MM.1S (cell line): Measurements from ENCODE around the gene SERF2.
A peak's percentile ranks its signal among the peaks of the same experiment; 100 is the strongest.
"Not testable (repeated sequence)": the region's sequence is repeated elsewhere in the genome, so short reads cannot be mapped to it uniquely, and the experiment has no call there.

Experiments
- DNase-seq: peaks from one replicate; pipeline ENCODE4 v3.0.0-alpha.2; 2015
- H2AFZ ChIP-seq: fragments of 300-600 bp; sonication (generic); 2 replicates; pipeline ENCODE4 v1.6.0; 2016; ENCODE audit warnings: antibody characterized with exemption, low read length
- H3F3A ChIP-seq: fragments of 300-600 bp; sonication (generic); 2 replicates; pipeline ENCODE4 v1.6.1; 2016; ENCODE audit warnings: mild to moderate bottlenecking, antibody characterized with exemption, low read length, moderate library complexity, mixed read lengths; ENCODE audit not compliant: insufficient read depth
- H3K27ac ChIP-seq: fragments of 300-600 bp; sonication (generic); 2 replicates; pipeline ENCODE4 v1.5.1; 2016; ENCODE audit warnings: mild to moderate bottlenecking, low read length
- H3K27me3 ChIP-seq: fragments of 300-600 bp; sonication (generic); replicated peaks from 2 replicates; pipeline ENCODE4 v1.6.0; 2016; ENCODE audit warnings: low read length; ENCODE audit not compliant: insufficient read depth
- H3K36me3 ChIP-seq: fragments of 300-600 bp; sonication (generic); replicated peaks from 2 replicates; pipeline ENCODE4 v1.6.1; 2016; ENCODE audit warnings: mild to moderate bottlenecking, low read length, mixed read lengths; ENCODE audit not compliant: insufficient read depth
- H3K4me1 ChIP-seq: fragments of 300-600 bp; sonication (generic); 2 replicates; pipeline ENCODE4 v1.6.1; 2016; ENCODE audit warnings: low read length, mixed read lengths
- H3K4me2 ChIP-seq: fragments of 300-600 bp; sonication (generic); 2 replicates; pipeline ENCODE4 v1.6.0; 2016; ENCODE audit warnings: low read depth, low read length
- H3K4me3 ChIP-seq: fragments of 300-600 bp; sonication (generic); 2 replicates; pipeline ENCODE4 v1.5.1; 2016; ENCODE audit warnings: low read length, mixed read lengths
- H3K79me2 ChIP-seq: fragments of 300-600 bp; sonication (generic); 2 replicates; pipeline ENCODE4 v1.6.1; 2016; ENCODE audit warnings: mixed run types, low read length, mixed read lengths
- H3K9ac ChIP-seq: fragments of 300-600 bp; sonication (generic); 2 replicates; pipeline ENCODE4 v1.6.1; 2016; ENCODE audit warnings: low read length, mixed read lengths
- H3K9me2 ChIP-seq: fragments of 300-600 bp; sonication (generic); replicated peaks from 2 replicates; pipeline ENCODE4 v1.6.1; 2016; ENCODE audit warnings: mild to moderate bottlenecking, low read length, mixed read lengths; ENCODE audit not compliant: insufficient read depth
- H3K9me3 ChIP-seq: fragments of 300-600 bp; sonication (generic); replicated peaks from 2 replicates; pipeline ENCODE4 v1.6.1; 2016; ENCODE audit warnings: mild to moderate bottlenecking, low read length, mixed read lengths; ENCODE audit not compliant: insufficient read depth
- H4K20me1 ChIP-seq: fragments of 300-600 bp; sonication (generic); 2 replicates; pipeline ENCODE4 v1.6.1; 2016; ENCODE audit warnings: mild to moderate bottlenecking, low read length, moderate library complexity, mixed read lengths; ENCODE audit not compliant: insufficient read depth
- EZH2 ChIP-seq: fragments of 300-600 bp; sonication (generic); optimal IDR thresholded peaks from 2 replicates; pipeline ENCODE3; 2017; ENCODE audit warnings: low read depth, mild to moderate bottlenecking, antibody characterized with exemption, low read length, mixed read lengths
- EZH2phosphoT487 ChIP-seq: fragments of 300-600 bp; sonication (generic); IDR thresholded peaks from 2 replicates; pipeline ENCODE4 v1.6.1; 2018; ENCODE audit warnings: antibody characterized with exemption, low read length
- TF ChIP-seq, protein P1 (sequence below): fragments of 300-600 bp; sonication (generic); IDR thresholded peaks from 2 replicates; pipeline ENCODE4 v1.5.1; 2016; ENCODE audit warnings: antibody characterized with exemption, low read length, mixed read lengths

The SERF2 gene

DNA sequence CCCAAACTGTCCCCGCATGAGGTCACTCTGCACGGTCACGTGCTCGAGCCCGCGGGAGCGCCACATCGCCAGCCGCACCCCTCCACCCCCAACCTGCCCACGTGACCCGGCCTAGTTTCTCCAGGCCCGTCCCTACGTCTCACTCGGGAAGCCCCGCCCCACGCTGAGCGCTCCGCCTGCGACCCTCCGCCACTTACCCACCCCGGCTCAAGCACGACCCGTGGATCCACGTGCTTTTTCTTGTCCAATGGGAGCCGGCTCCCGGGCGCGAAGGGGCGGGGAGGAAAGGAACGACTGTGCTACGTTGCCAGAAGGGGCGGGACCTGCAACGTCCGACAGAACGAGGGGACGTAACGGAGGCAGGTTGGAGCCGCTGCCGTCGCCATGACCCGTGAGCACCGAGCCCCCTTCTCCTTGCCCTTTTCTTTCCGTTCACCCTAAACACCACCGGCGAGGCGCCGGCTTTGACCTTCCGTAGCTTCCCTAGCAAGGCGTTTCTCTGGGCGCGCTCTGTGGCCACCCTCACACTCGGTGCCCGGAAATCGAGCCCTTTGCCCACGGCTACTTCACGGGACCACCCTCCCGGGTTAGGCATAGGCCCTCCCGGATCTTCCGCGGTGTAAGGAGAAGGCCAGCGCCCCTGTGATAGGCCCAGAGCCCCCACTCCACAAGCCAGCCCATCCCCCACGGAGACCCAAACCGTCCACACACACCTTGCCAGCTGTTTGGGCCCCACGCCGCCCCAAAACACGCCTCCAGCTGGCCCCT, at the start of gene SERF2:
Gene SERF2 (plus strand): TSS at position 328 of the 768 bp plus-strand sequence. CDS start 57 bp downstream, at position 385.
- Histone ChIP-seq H3K4me1 (peaks cover 13% of the 10 kb centered on the region), H3K27ac (peak within 1 kb of the TSS; percentile 71; the same call in 1 of the 2 replicates), H3K9ac (peak within 1 kb of the TSS; percentile 99), H2AFZ (peak within 1 kb of the TSS; percentile 63), H4K20me1 (no peaks in the 10 kb centered on the region), H3K9me3 (no peaks in the 10 kb centered on the region), H3K4me3 (peak within 1 kb of the TSS; percentile 100), H3K79me2 (peaks cover 31% of the 10 kb centered on the region), H3K9me2 (no peaks in the 10 kb centered on the region), H3K4me2 (peak within 1 kb of the TSS; percentile 91), H3F3A (peaks cover 17% of the 10 kb centered on the region), H3K36me3 (no peaks in the 10 kb centered on the region), H3K27me3 (no peaks in the 10 kb centered on the region)
- TF ChIP-seq EZH2phosphoT487, result no peak
- TF ChIP-seq EZH2, result no peak
- TF ChIP-seq, protein P1, sequence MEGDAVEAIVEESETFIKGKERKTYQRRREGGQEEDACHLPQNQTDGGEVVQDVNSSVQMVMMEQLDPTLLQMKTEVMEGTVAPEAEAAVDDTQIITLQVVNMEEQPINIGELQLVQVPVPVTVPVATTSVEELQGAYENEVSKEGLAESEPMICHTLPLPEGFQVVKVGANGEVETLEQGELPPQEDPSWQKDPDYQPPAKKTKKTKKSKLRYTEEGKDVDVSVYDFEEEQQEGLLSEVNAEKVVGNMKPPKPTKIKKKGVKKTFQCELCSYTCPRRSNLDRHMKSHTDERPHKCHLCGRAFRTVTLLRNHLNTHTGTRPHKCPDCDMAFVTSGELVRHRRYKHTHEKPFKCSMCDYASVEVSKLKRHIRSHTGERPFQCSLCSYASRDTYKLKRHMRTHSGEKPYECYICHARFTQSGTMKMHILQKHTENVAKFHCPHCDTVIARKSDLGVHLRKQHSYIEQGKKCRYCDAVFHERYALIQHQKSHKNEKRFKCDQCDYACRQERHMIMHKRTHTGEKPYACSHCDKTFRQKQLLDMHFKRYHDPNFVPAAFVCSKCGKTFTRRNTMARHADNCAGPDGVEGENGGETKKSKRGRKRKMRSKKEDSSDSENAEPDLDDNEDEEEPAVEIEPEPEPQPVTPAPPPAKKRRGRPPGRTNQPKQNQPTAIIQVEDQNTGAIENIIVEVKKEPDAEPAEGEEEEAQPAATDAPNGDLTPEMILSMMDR, result no peak
- DNase-seq, result peak; percentile 99

- not testable (repeated sequence) for H3K27me3 ChIP-seq, H3K9me3 ChIP-seq, H3K36me3 ChIP-seq, H3K4me1 ChIP-seq, H3K9me2 ChIP-seq, H3F3A ChIP-seq
- Histone ChIP-seq H3K4me2 (peak within 1 kb of the TSS; percentile 77), H3K79me2 (peaks cover 51% of the 10 kb centered on the region), H2AFZ (peak within 1 kb of the TSS; percentile 63), H3K9ac (peak within 1 kb of the TSS; percentile 85), H3K27ac (peak within 1 kb of the TSS; percentile 46; the same call in 1 of the 2 replicates), H3K4me3 (peak within 1 kb of the TSS; percentile 81), H4K20me1 (peaks cover 11% of the 10 kb centered on the region)
- TF ChIP-seq, protein P1, result peak; percentile 22
- DNase-seq, result peak; percentile 92
These were observed 45.7 kb upstream of the SERF2 start, which contains the start of gene PDIA3 for GRCh38 chr15:43746245-43746902. PDIA3 (plus strand) TSS chr15:43746438; CDS start chr15:43746540, 102 bp downstream.

DNA sequence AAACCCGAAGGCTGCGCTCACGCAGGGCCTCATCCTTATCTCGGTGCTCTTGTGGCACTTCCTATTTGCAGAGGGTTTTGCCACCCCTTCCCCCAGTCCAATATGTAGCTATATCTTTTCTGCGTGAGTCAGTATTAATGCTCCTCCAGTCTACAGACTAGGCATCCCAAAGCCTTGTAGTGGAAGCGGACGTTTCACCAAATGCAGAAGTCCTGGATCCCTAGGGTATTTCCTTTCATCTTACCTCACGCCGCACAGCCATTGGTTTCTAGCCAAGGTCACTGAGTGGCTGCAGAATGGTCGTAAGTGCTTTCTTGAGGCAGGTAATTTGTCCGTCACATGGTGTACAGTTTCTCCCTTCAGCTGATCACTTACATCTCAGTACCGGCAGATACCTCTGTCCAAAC, 45.2 kb upstream of the SERF2 start:
- H3F3A ChIP-seq, H3K4me1 ChIP-seq, H3K9me2 ChIP-seq, H3K27me3 ChIP-seq, H3K36me3 ChIP-seq, DNase-seq, H3K9me3 ChIP-seq: not testable (repeated sequence)
- Histone ChIP-seq H3K9ac (peak overlapping the region; percentile 85), H3K79me2 (peaks cover 56% of the 10 kb centered on the region), H3K4me3 (peak overlapping the region; percentile 81), H3K4me2 (peak overlapping the region; percentile 77), H4K20me1 (peaks cover 16% of the 10 kb centered on the region), H2AFZ (peak overlapping the region; percentile 46; the same call in 1 of the 2 replicates), H3K27ac (peak overlapping the region; percentile 46; the same call in 1 of the 2 replicates)
